SKM-1 treated with dmso at 0.1 percent for 144 hours (cell line): Measurements from ENCODE around the gene MLNR.

Source experiments
- DNase-seq: peaks from one replicate; lab custom pipeline; 2025; ENCODE audit not compliant: unreplicated experiment; lab: John Stamatoyannopoulos, UW

The MLNR gene, protein sequence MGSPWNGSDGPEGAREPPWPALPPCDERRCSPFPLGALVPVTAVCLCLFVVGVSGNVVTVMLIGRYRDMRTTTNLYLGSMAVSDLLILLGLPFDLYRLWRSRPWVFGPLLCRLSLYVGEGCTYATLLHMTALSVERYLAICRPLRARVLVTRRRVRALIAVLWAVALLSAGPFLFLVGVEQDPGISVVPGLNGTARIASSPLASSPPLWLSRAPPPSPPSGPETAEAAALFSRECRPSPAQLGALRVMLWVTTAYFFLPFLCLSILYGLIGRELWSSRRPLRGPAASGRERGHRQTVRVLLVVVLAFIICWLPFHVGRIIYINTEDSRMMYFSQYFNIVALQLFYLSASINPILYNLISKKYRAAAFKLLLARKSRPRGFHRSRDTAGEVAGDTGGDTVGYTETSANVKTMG

GRCh38 chr13:49220036-49220855 lies at the start of gene MLNR:
TSS of gene MLNR (plus strand) at chr13:49220338. CDS start at chr13:49220338, 0 bp downstream.
- no peak for DNase-seq

DNA sequence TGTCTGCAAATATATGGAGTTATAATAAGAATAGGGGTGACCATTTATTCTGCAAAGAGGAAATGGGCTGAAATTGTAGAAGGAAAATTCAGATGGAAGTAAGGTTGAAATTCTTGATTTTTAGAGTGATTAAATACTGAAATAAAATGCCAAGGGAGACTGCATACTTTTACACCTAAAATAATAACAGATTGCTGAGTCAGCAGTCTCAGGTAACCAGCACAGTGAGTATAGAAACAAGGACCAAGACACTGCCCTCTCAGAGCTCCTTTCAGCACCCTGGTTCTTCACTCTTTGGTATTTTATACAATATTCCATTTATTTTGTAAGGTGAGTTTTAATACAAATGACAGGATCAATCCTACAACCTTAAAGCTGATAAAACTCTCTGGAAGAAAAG lies 48.8 kb upstream of the MLNR start:
- DNase-seq: no peak

DNA sequence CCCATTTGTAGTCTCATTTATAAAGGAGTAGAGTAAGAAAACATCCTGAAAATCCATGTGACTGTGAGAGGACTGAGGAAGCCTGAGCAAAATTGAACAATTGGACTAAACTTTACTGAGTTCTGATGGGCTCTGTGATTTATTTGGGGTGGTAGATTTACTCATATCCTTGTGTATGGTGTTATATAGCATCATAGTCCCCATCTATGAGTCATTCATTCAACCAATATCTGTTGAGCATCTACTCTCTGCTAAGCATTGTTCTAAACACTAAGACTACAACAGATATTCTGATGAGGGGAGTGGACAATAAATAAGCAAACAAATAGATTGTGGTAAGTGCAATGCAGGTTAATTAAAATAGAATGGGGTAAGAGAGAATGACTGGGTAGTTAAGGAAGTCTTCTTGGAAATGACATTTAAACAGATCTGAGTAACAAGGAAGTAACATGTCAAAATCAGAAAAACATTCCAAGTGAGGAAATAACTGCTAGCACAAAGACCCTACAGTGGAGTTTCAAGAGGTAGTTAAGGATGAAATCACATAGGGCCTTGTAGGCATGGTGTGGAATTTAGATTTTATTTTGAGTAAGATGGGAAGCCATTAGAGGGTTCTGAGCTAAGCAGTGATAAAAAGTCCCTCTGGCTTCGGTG lies 36.3 kb upstream of the MLNR start:
- no peak for DNase-seq

GRCh38 chr13:49184621-49185020 lies 35.5 kb upstream of the MLNR start:
- DNase-seq: no peak

GRCh38 chr13:49185264-49185663 lies 34.9 kb upstream of the MLNR start:
- no peak for DNase-seq

DNA sequence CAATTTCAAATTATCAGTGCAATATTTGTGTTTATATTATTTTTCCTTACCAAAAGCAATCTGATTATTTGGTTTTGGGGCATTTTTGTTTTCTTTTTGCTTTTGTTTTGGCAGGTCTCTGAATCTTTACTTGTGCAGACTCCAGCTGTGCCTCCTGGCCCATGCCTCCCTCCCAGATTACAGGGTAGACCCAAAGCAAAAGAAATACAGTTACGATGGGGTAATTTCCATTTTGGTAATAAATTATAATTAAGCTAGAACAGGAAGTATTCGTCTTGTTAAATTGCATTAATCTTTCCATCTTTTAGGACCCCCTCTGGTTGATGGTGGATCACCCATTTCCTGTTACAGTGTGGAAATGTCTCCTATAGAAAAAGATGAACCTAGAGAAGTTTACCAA lies 29.2 kb upstream of the MLNR start:
- no peak for DNase-seq

DNA sequence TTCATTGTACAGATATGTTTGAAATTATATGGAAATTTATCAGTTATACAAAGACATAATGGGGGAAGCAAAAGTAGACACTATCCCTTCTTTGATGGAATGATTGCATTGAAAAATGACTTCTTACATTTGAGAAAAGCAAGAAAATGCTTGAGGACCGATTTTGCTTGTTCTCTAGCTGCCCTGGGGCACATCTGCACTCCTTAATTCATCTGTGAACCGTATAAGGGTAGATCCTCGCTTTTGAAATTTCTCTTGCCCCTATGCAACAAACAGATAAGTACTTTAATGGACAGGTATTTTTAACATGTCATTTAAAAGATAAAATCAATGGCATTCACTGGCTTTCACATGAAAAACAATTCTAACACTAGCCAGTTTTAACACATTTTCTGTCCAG lies 13.5 kb upstream of the MLNR start:
- DNase-seq: no peak

GRCh38 chr13:49208619-49209018 lies 11.5 kb upstream of the MLNR start:
- DNase-seq: no peak

- DNase-seq: no peak
These were observed 10.0 kb upstream of the MLNR start for GRCh38 chr13:49210114-49210513.

DNA sequence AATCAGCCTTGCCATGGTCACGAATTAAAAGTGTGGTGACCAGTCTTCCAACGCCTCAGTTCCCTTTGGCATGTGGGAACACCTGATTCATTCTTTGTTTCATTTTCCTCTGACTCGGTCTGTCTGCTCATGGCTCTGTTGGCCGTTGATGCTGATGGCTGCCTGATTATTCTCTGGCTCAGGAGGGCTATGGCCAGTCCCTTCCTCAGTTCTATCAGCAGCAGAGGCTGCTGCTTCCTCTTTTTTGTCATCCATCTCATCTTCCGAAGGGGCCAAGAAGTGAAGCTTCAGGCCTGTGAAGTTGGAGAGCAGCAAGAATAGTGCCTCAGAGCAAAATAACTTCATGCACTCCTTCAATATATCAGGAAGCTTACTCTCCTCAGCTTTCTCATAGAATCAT lies 9.5 kb upstream of the MLNR start:
- DNase-seq: no peak

GRCh38 chr13:49213539-49213938 lies 6.6 kb upstream of the MLNR start:
- no peak for DNase-seq

DNA sequence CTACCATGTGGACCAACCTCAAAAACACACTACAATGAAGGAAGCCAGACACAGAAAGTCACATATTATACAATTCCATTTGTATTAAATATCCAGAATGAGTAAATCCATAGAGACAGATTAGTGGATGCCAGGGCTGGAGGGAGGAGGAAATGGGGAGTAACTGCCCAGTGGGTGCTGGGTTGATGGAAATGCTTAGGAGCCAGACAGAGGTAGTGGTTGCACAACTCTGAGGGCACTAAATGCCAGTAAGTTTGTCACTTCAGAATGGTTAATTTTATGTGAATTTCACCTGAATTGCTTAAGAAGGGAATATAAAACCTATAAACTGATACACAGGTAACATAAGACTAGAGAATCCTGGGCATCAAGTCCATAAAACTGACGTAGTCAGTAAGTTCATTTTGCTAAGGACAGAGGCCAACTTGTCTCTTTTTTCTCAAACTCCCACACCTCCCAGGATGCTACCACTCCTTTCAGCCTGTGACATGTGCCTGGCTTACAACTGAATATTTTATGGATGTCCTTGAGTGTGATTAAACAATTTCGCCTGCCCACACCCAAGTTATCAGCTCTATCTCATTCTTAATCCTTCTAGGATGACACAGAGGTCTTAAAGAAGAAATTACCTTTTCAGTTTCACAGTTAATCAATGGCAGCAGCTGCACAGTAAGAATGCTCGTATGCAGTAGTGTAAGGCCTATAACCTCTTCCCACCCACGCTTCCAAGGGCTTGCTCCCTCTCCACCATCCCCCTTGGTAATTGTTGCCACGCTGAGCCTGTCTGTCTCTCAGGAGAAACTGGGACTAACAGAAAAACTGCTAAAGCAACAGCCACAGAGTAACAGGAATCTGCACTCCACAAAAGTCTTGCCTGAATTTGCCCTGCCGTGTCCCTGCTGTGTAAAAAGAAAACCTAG lies 5.9 kb upstream of the MLNR start:
- DNase-seq: no peak

DNA sequence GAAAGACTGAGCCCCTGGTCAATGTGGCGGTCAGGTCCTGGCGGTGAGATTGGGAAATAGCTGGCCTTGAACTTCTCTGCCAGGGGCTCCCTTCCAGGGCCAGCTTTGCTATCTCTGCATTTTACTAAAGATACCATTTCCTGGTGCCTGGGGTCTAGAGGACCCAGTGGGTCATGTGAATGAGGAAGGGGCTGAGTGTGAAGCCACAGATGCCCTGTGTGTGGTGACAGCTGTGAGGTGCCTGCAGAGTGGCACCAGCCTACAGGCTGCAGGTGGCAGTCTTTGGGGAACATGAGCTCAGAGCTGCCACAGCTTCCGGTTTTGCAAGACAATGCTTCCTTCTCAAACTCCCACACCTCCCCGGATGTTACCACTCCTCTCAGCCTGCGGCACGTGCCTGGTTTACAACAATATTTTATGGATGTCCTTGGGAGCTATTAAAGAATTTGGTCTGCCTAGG lies 5.2 kb upstream of the MLNR start:
- DNase-seq: peak; percentile 97

DNA sequence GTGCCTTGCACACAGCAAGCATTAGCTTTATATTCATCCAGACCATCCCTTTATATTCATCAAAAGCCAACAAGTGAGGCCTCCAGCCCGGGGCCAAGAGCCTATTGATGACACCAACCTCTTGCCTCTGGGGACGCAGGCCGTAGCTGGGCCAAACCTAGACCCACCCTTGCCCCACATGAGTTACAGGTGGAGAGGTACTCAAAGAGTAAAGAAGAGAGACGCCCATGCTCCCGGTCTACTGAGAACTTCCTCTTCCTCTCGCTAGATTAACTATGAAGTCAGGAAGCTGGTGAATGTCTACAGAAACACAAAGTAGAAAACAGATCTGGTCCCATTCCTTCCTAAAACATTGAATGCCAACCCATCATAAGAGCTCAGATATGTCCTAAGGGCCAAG lies 3.8 kb upstream of the MLNR start:
- DNase-seq: peak; percentile 39

DNA sequence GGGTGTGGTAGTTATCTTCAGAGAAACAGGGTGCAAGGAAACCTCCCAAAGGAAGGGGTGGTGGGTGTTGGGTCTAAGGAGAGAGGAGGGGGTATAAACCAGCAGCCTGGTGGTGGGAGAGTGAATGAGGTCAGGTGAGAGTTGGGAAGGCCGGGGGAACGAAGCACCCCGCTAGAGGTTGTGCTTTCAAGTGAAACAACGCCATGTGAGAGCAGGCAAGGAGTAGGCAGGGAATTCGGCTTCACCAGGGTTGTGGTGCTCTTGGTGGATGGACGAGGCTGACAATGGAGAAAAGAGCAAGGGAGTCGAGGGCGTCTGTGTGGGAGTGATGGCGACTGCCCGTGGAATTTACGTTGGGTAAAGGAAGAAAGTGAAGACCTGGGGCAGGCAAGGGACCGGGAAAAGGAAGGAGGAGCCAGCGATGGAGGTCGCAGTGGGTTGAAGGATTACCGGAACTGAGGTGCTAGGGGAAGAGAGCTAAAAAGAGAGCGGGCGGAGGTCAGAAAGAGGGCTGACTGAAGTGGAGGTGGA lies 2.1 kb upstream of the MLNR start:
- DNase-seq: no peak

GRCh38 chr13:49218493-49219051 lies 1.6 kb upstream of the MLNR start:
- no peak for DNase-seq

- no peak for DNase-seq
These were observed 497 bp upstream of the MLNR start for GRCh38 chr13:49219647-49220035.

GRCh38 chr13:49220856-49221589 lies 885 bp downstream of the MLNR start:
- DNase-seq: no peak

GRCh38 chr13:49221590-49221965 lies 1.4 kb downstream of the MLNR start:
- no peak for DNase-seq
